Erythroblast (primary cell): ENCODE data around the gene TPRX1.

Source experiments
- GATA1 ChIP-seq: IDR thresholded peaks from 2 replicates; pipeline ENCODE4 v1.6.1; 2011; ENCODE audit warnings: low read depth, mild to moderate bottlenecking, control low read depth, low read length, moderate library complexity
- POLR2A ChIP-seq: IDR thresholded peaks from 2 replicates; pipeline ENCODE4 v1.6.1; 2011; ENCODE audit warnings: mild to moderate bottlenecking, low read length

GRCh38 chr19:47797996-47798903, 6.1 kb downstream of the TPRX1 start:
- TF ChIP-seq POLR2A (no peak), GATA1 (no peak)
